ENCODE data around the gene SAMM50.

DNA sequence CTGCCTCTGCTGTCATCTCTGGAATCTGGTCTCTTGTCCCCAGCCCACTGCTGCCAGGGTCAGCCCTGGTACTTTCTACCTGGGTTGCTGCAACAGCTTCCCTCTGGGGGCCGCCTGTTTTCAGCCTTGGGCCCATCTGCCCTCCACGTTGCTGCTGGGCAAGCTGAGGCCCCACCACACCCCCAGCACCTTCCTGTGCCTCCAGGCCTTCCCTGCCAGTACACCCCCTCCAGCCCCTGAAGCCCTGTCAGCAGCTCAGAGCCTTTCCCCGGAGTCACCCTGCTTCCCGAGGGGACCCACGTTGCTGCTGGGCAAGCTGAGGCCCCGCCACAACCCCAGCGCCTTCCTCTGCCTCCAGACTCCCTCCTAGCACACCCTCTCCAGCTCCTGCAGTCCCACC lies 3.3 kb upstream of the SAMM50 start:
- TF ChIP-seq CEBPB (IDR thresholded peaks at IDR 0.05), result no peak
- no peak for TF ChIP-seq EP300 (IDR thresholded peaks at IDR 0.05; ENCODE audit: borderline replicate concordance)
- TF ChIP-seq CREB1 (IDR thresholded peaks at IDR 0.05; ENCODE audit: low read depth), result no peak
- TF ChIP-seq REST (IDR thresholded peaks at IDR 0.05; ENCODE audit: low read depth), result no peak
- TF ChIP-seq TEAD4 (IDR thresholded peaks at IDR 0.05), result no peak
- no peak for TF ChIP-seq RAD21 (IDR thresholded peaks at IDR 0.05; ENCODE audit: low read depth)
- TF ChIP-seq TAF1 (IDR thresholded peaks at IDR 0.05; ENCODE audit: low read depth), result no peak
- no peak for TF ChIP-seq MAX (IDR thresholded peaks at IDR 0.05)
- TF ChIP-seq ZBTB7A (IDR thresholded peaks at IDR 0.05; ENCODE audit: low read depth), result no peak
- no peak for TF ChIP-seq EGR1 (IDR thresholded peaks at IDR 0.05)

Data from Ishikawa (cell line).